ENCODE measurements around the gene RAD51AP2. TPM values are rescaled to one million over a fixed set of nuclear protein-coding genes. Genes with fewer than 3 reads are reported as not detected.

RAD51AP2 gene
- total and polyA plus RNA-seq, 2 of the 13 experiments (the other 11 are each of a cell fraction or from before 2014, with no cell fraction given) = 0.11 to 0.12 TPM

DNA sequence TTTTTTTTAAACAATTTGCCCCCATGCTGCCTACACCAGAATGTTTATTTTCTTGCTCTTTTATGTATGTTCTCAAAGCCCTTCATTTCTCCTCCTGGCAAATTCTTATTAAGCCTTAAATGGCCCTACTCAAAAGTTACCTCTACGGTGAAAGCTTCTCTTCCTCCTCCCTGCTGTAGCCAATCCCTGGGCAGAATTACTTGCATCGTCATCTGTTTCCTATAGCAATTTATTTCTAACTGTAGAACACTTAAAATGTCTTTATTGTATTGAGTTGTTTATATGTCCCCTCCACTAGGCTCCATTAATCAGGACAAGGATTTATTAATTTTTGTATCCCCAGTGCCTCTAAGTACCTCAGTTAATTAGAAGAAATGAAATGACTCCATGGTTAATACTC lies 2.5 kb upstream of the RAD51AP2 start:
- H3K4me3 ChIP-seq (replicated peaks in 1 of 3; ENCODE audit: insufficient read depth in 1 of 3, low read depth in 2 of 3, low read length in 3 of 3) = no peak overlapping the region
- DNase-seq (ENCODE audit: low spot score) = no peak
- peak; percentile 96 for TF ChIP-seq RFX5 (IDR thresholded peaks at IDR 0.05; ENCODE audit: low read depth, low read length)
- no peak for TF ChIP-seq ZNF124 (CRISPR knock-in tag; IDR thresholded peaks at IDR 0.05)
- no peak for TF ChIP-seq CAMTA2 (CRISPR knock-in tag; IDR thresholded peaks at IDR 0.05; ENCODE audit: borderline replicate concordance)
- TF ChIP-seq RFXANK (CRISPR knock-in tag; IDR thresholded peaks at IDR 0.05) = peak; percentile 95
- in situ Hi-C loops (cut with HindIII; ENCODE audit: extremely low pct_ligation_motif_present, low pct_unique_long_range_greater_than_20kb) (no loop called here), intact Hi-C loops (cut with micrococcal nuclease; ENCODE audit: unreplicated experiment) (no loop called here)
- no peak overlapping the region for H3K27ac ChIP-seq (ENCODE audit: extremely low read length, insufficient read depth, low read length)
- CTCF ChIA-PET (ENCODE audit: low intra/inter-chr PET ratio, low total read pairs) = no interaction called here
- no TSS peak for BruUV-seq (replicated peaks)
- POLR2A ChIA-PET = no interaction called here
- no peak for ATAC-seq
- WGBS (ENCODE audit: low lambda C conversion rate) = 50% methylated on average over 2 of the region's 2 CpGs
- peaks cover 0 to 14% of the 10 kb centered on the region in 2 experiments; a peak in 1 of 5 replicates for H3K27me3 ChIP-seq (ENCODE audit: control insufficient read depth in 1 of 2, insufficient read depth in 2 of 2, low read length in 2 of 2)
- H3K79me2 ChIP-seq (ENCODE audit: insufficient read depth, low read length) = no peaks in the 10 kb centered on the region
- no peaks in the 10 kb centered on the region for H3K36me3 ChIP-seq (replicated peaks in 1 of 2; ENCODE audit: control insufficient read depth in 1 of 2, insufficient read depth in 2 of 2, low read length in 2 of 2)
- H2AFZ ChIP-seq (ENCODE audit: low read length) = no peak overlapping the region
- no peak overlapping the region for H3K4me2 ChIP-seq (ENCODE audit: low read depth, low read length)
- no peak for FAIRE-seq
- no peak overlapping the region for H3K9ac ChIP-seq (ENCODE audit: insufficient read depth, low read depth, low read length)
- peaks cover 15% of the 10 kb centered on the region for H3K4me1 ChIP-seq (ENCODE audit: insufficient read depth, low read length)
- H3K9me3 ChIP-seq (ENCODE audit: low read length) = no peaks in the 10 kb centered on the region
- no peaks in the 10 kb centered on the region for H4K20me1 ChIP-seq (ENCODE audit: insufficient read depth, low read length)

- CTCF ChIA-PET (ENCODE audit: low intra/inter-chr PET ratio, low total read pairs) = no interaction called here
- Histone ChIP-seq H3K79me2 (ENCODE audit: insufficient read depth, low read length) (no peaks in the 10 kb centered on the region), H3K4me2 (ENCODE audit: low read depth, low read length) (no peak overlapping the region), H3K4me1 (ENCODE audit: insufficient read depth, low read length) (peaks cover 15% of the 10 kb centered on the region), H4K20me1 (ENCODE audit: insufficient read depth, low read length) (no peaks in the 10 kb centered on the region), H3K36me3 (replicated peaks in 1 of 2; ENCODE audit: control insufficient read depth in 1 of 2, insufficient read depth in 2 of 2, low read length in 2 of 2) (no peaks in the 10 kb centered on the region), H3K27ac (ENCODE audit: extremely low read length, insufficient read depth, low read length) (no peak overlapping the region), H3K9me3 (ENCODE audit: low read length) (no peaks in the 10 kb centered on the region), H3K27me3 (ENCODE audit: control insufficient read depth in 1 of 2, insufficient read depth in 2 of 2, low read length in 2 of 2) (peaks cover 0 to 14% of the 10 kb centered on the region in 2 experiments; a peak in 1 of 5 replicates), H3K9ac (ENCODE audit: insufficient read depth, low read depth, low read length) (no peak overlapping the region), H3K4me3 (replicated peaks in 1 of 3; ENCODE audit: insufficient read depth in 1 of 3, low read depth in 2 of 3, low read length in 3 of 3) (no peak overlapping the region), H2AFZ (ENCODE audit: low read length) (no peak overlapping the region)
- DNase-seq (ENCODE audit: low spot score) (no peak), FAIRE-seq (no peak), ATAC-seq (no peak)
- POLR2A ChIA-PET = interaction anchor here (1.0 kb wide), 1 partner anchor 21 kb away, joined by 3 read pairs; the partner anchor contains the start of gene VSNL1
- intact Hi-C loops (cut with micrococcal nuclease; ENCODE audit: unreplicated experiment) = no loop called here
- in situ Hi-C loops (cut with HindIII; ENCODE audit: extremely low pct_ligation_motif_present, low pct_unique_long_range_greater_than_20kb) = loop anchor here (5.0 kb wide), 1 partner anchor 37 kb away; no protein-coding TSS in a partner anchor
- BruUV-seq (replicated peaks) = no TSS peak
- no peak for TF ChIP-seq NAIF1 (CRISPR knock-in tag; IDR thresholded peaks at IDR 0.05; ENCODE audit: borderline replicate concordance)
- no peak for TF ChIP-seq TFAP4 (IDR thresholded peaks at IDR 0.05; ENCODE audit: borderline replicate concordance, low read depth)
- TF ChIP-seq ZBTB33 (CRISPR knock-in tag; IDR thresholded peaks at IDR 0.05) = no peak
- no peak for TF ChIP-seq IRF2 (CRISPR knock-in tag; IDR thresholded peaks at IDR 0.05)
- TF ChIP-seq, protein P1, sequence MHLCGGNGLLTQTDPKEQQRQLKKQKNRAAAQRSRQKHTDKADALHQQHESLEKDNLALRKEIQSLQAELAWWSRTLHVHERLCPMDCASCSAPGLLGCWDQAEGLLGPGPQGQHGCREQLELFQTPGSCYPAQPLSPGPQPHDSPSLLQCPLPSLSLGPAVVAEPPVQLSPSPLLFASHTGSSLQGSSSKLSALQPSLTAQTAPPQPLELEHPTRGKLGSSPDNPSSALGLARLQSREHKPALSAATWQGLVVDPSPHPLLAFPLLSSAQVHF (CRISPR knock-in tag; IDR thresholded peaks at IDR 0.05) = no peak
- no peak for TF ChIP-seq MYNN (CRISPR knock-in tag; IDR thresholded peaks at IDR 0.05; ENCODE audit: low read depth)
- no peak for TF ChIP-seq FOXJ3 (CRISPR knock-in tag; IDR thresholded peaks at IDR 0.05; ENCODE audit: borderline replicate concordance)
- TF ChIP-seq HDAC6 (IDR thresholded peaks at IDR 0.05; ENCODE audit: low read depth, low read length) = no peak
- no peak for TF ChIP-seq ZNF674 (CRISPR knock-in tag; IDR thresholded peaks at IDR 0.05; ENCODE audit: low read depth)
- TF ChIP-seq THAP8 (CRISPR knock-in tag; IDR thresholded peaks at IDR 0.05; ENCODE audit: borderline replicate concordance) = no peak
Measured at GRCh38 chr2:17519486-17519885, 1.2 kb upstream of the RAD51AP2 start.

All from HepG2 (cell line).